Measurements from ENCODE around the gene TMEM258.

TMEM258 gene

GRCh38 chr11:61783717-61784505, 8.5 kb downstream of the TMEM258 start:
- no peaks in the 10 kb centered on the region for H3K4me1 ChIP-seq (ENCODE audit: control insufficient read depth in 1 of 2, insufficient read depth in 2 of 2, low read length in 2 of 2)
- no peak overlapping the region for H3K27ac ChIP-seq (ENCODE audit: low read depth, low read length)
- H3K36me3 ChIP-seq (ENCODE audit: control insufficient read depth in 1 of 2, insufficient read depth in 2 of 2, low read length in 2 of 2) = peaks cover 25 to 93% of the 10 kb centered on the region in 2 donors
- no peaks in the 10 kb centered on the region for H3K9me3 ChIP-seq (ENCODE audit: control insufficient read depth in 1 of 2, low read length in 2 of 2)
- H3K27me3 ChIP-seq (ENCODE audit: control insufficient read depth in 1 of 2, insufficient read depth in 2 of 2, low read length in 2 of 2) = no peaks in the 10 kb centered on the region
- no peak overlapping the region for H3K9ac ChIP-seq (ENCODE audit: low read depth in 1 of 2, low read length in 2 of 2)
- H3K4me3 ChIP-seq (ENCODE audit: low read depth in 1 of 2, low read length in 2 of 2) = no peak overlapping the region

GRCh38 chr11:61782841-61783240, 9.6 kb downstream of the TMEM258 start:
- no peaks in the 10 kb centered on the region for H3K27me3 ChIP-seq (ENCODE audit: control insufficient read depth in 1 of 2, insufficient read depth in 2 of 2, low read length in 2 of 2)
- H3K4me3 ChIP-seq (ENCODE audit: low read depth in 1 of 2, low read length in 2 of 2) = no peak overlapping the region
- peaks cover 31 to 91% of the 10 kb centered on the region in 2 donors for H3K36me3 ChIP-seq (ENCODE audit: control insufficient read depth in 1 of 2, insufficient read depth in 2 of 2, low read length in 2 of 2)
- no peaks in the 10 kb centered on the region for H3K9me3 ChIP-seq (ENCODE audit: control insufficient read depth in 1 of 2, low read length in 2 of 2)
- no peak overlapping the region for H3K27ac ChIP-seq (ENCODE audit: low read depth, low read length)
- H3K4me1 ChIP-seq (ENCODE audit: control insufficient read depth in 1 of 2, insufficient read depth in 2 of 2, low read length in 2 of 2) = no peaks in the 10 kb centered on the region
- no peak overlapping the region for H3K9ac ChIP-seq (ENCODE audit: low read depth in 1 of 2, low read length in 2 of 2)

GRCh38 chr11:61782299-61782698, 10.1 kb downstream of the TMEM258 start:
- H3K27ac ChIP-seq (ENCODE audit: low read depth, low read length) = no peak overlapping the region
- peaks cover 30 to 89% of the 10 kb centered on the region in 2 donors for H3K36me3 ChIP-seq (ENCODE audit: control insufficient read depth in 1 of 2, insufficient read depth in 2 of 2, low read length in 2 of 2)
- no peak overlapping the region for H3K4me3 ChIP-seq (ENCODE audit: low read depth in 1 of 2, low read length in 2 of 2)
- no peak overlapping the region for H3K9ac ChIP-seq (ENCODE audit: low read depth in 1 of 2, low read length in 2 of 2)
- H3K9me3 ChIP-seq (ENCODE audit: control insufficient read depth in 1 of 2, low read length in 2 of 2) = no peaks in the 10 kb centered on the region
- H3K4me1 ChIP-seq (ENCODE audit: control insufficient read depth in 1 of 2, insufficient read depth in 2 of 2, low read length in 2 of 2) = no peaks in the 10 kb centered on the region
- no peaks in the 10 kb centered on the region for H3K27me3 ChIP-seq (ENCODE audit: control insufficient read depth in 1 of 2, insufficient read depth in 2 of 2, low read length in 2 of 2)

GRCh38 chr11:61781585-61781984, 10.8 kb downstream of the TMEM258 start:
- peaks cover 32 to 88% of the 10 kb centered on the region in 2 donors for H3K36me3 ChIP-seq (ENCODE audit: control insufficient read depth in 1 of 2, insufficient read depth in 2 of 2, low read length in 2 of 2)
- no peak overlapping the region for H3K9ac ChIP-seq (ENCODE audit: low read depth in 1 of 2, low read length in 2 of 2)
- no peak overlapping the region for H3K27ac ChIP-seq (ENCODE audit: low read depth, low read length)
- H3K9me3 ChIP-seq (ENCODE audit: control insufficient read depth in 1 of 2, low read length in 2 of 2) = no peaks in the 10 kb centered on the region
- no peaks in the 10 kb centered on the region for H3K4me1 ChIP-seq (ENCODE audit: control insufficient read depth in 1 of 2, insufficient read depth in 2 of 2, low read length in 2 of 2)
- H3K27me3 ChIP-seq (ENCODE audit: control insufficient read depth in 1 of 2, insufficient read depth in 2 of 2, low read length in 2 of 2) = no peaks in the 10 kb centered on the region
- H3K4me3 ChIP-seq (ENCODE audit: low read depth in 1 of 2, low read length in 2 of 2) = no peak overlapping the region

- Histone ChIP-seq H3K27ac (ENCODE audit: low read depth, low read length) (no peak overlapping the region), H3K4me1 (ENCODE audit: control insufficient read depth in 1 of 2, insufficient read depth in 2 of 2, low read length in 2 of 2) (peaks cover 0 to 3% of the 10 kb centered on the region in 2 donors), H3K36me3 (ENCODE audit: control insufficient read depth in 1 of 2, insufficient read depth in 2 of 2, low read length in 2 of 2) (peaks cover 31 to 79% of the 10 kb centered on the region in 2 donors), H3K9me3 (ENCODE audit: control insufficient read depth in 1 of 2, low read length in 2 of 2) (no peaks in the 10 kb centered on the region), H3K27me3 (ENCODE audit: control insufficient read depth in 1 of 2, insufficient read depth in 2 of 2, low read length in 2 of 2) (no peaks in the 10 kb centered on the region), H3K9ac (ENCODE audit: low read depth in 1 of 2, low read length in 2 of 2) (no peak overlapping the region), H3K4me3 (ENCODE audit: low read depth in 1 of 2, low read length in 2 of 2) (no peak overlapping the region)
These were observed 11.7 kb downstream of the TMEM258 start for GRCh38 chr11:61780581-61781162.

- H3K9ac ChIP-seq (ENCODE audit: low read depth in 1 of 2, low read length in 2 of 2) = no peak overlapping the region
- no peak overlapping the region for H3K27ac ChIP-seq (ENCODE audit: low read depth, low read length)
- H3K4me1 ChIP-seq (ENCODE audit: control insufficient read depth in 1 of 2, insufficient read depth in 2 of 2, low read length in 2 of 2) = peaks cover 0 to 7% of the 10 kb centered on the region in 2 donors
- no peak overlapping the region for H3K4me3 ChIP-seq (ENCODE audit: low read depth in 1 of 2, low read length in 2 of 2)
- peaks cover 24 to 71% of the 10 kb centered on the region in 2 donors for H3K36me3 ChIP-seq (ENCODE audit: control insufficient read depth in 1 of 2, insufficient read depth in 2 of 2, low read length in 2 of 2)
- no peaks in the 10 kb centered on the region for H3K27me3 ChIP-seq (ENCODE audit: control insufficient read depth in 1 of 2, insufficient read depth in 2 of 2, low read length in 2 of 2)
- no peaks in the 10 kb centered on the region for H3K9me3 ChIP-seq (ENCODE audit: control insufficient read depth in 1 of 2, low read length in 2 of 2)
These were observed 12.5 kb downstream of the TMEM258 start for GRCh38 chr11:61779666-61780525.

- no peak overlapping the region for H3K4me3 ChIP-seq (ENCODE audit: low read depth in 1 of 2, low read length in 2 of 2)
- H3K27ac ChIP-seq (ENCODE audit: low read depth, low read length) = no peak overlapping the region
- peaks cover 0 to 7% of the 10 kb centered on the region in 2 donors for H3K4me1 ChIP-seq (ENCODE audit: control insufficient read depth in 1 of 2, insufficient read depth in 2 of 2, low read length in 2 of 2)
- H3K9me3 ChIP-seq (ENCODE audit: control insufficient read depth in 1 of 2, low read length in 2 of 2) = no peaks in the 10 kb centered on the region
- H3K36me3 ChIP-seq (ENCODE audit: control insufficient read depth in 1 of 2, insufficient read depth in 2 of 2, low read length in 2 of 2) = peaks cover 17 to 64% of the 10 kb centered on the region in 2 donors
- H3K27me3 ChIP-seq (ENCODE audit: control insufficient read depth in 1 of 2, insufficient read depth in 2 of 2, low read length in 2 of 2) = no peaks in the 10 kb centered on the region
- no peak overlapping the region for H3K9ac ChIP-seq (ENCODE audit: low read depth in 1 of 2, low read length in 2 of 2)
These were observed 13.3 kb downstream of the TMEM258 start for GRCh38 chr11:61778920-61779650.

GRCh38 chr11:61778357-61778886, 14.0 kb downstream of the TMEM258 start:
- Histone ChIP-seq H3K9ac (ENCODE audit: low read depth in 1 of 2, low read length in 2 of 2) (no peak overlapping the region), H3K4me1 (ENCODE audit: control insufficient read depth in 1 of 2, insufficient read depth in 2 of 2, low read length in 2 of 2) (peaks cover 0 to 7% of the 10 kb centered on the region in 2 donors), H3K27me3 (ENCODE audit: control insufficient read depth in 1 of 2, insufficient read depth in 2 of 2, low read length in 2 of 2) (no peaks in the 10 kb centered on the region), H3K36me3 (ENCODE audit: control insufficient read depth in 1 of 2, insufficient read depth in 2 of 2, low read length in 2 of 2) (peaks cover 17 to 58% of the 10 kb centered on the region in 2 donors), H3K9me3 (ENCODE audit: control insufficient read depth in 1 of 2, low read length in 2 of 2) (no peaks in the 10 kb centered on the region), H3K4me3 (ENCODE audit: low read depth in 1 of 2, low read length in 2 of 2) (no peak overlapping the region), H3K27ac (ENCODE audit: low read depth, low read length) (no peak overlapping the region)

GRCh38 chr11:61777234-61778090, 14.9 kb downstream of the TMEM258 start:
- Histone ChIP-seq H3K27ac (ENCODE audit: low read depth, low read length) (no peak overlapping the region), H3K9ac (ENCODE audit: low read depth in 1 of 2, low read length in 2 of 2) (no peak overlapping the region), H3K4me1 (ENCODE audit: control insufficient read depth in 1 of 2, insufficient read depth in 2 of 2, low read length in 2 of 2) (peaks cover 3 to 9% of the 10 kb centered on the region in 2 donors), H3K4me3 (ENCODE audit: low read depth in 1 of 2, low read length in 2 of 2) (peak overlapping the region in 1 of 2 donors; percentile 32), H3K9me3 (ENCODE audit: control insufficient read depth in 1 of 2, low read length in 2 of 2) (no peaks in the 10 kb centered on the region), H3K27me3 (ENCODE audit: control insufficient read depth in 1 of 2, insufficient read depth in 2 of 2, low read length in 2 of 2) (no peaks in the 10 kb centered on the region), H3K36me3 (ENCODE audit: control insufficient read depth in 1 of 2, insufficient read depth in 2 of 2, low read length in 2 of 2) (peaks cover 17 to 49% of the 10 kb centered on the region in 2 donors)
